ENCODE results near the gene KLHDC3.

- TF ChIP-seq CTCF (IDR thresholded peaks at IDR 0.05) (no peak), POLR2A (IDR thresholded peaks at IDR 0.05) (no peak)
Observed at GRCh38 chr6:43029120-43029519, 15.1 kb downstream of the KLHDC3 start.

Data from thyroid gland (tissue), 4 donors.